Bronchial epithelial cell (primary cell): Measurements from ENCODE around the gene MCCC2. TPM values are rescaled to one million over a fixed set of nuclear protein-coding genes. Genes with fewer than 3 reads are reported as not detected.
A peak's percentile ranks its signal among the peaks of the same experiment; 100 is the strongest.

Experiments
- DNase-seq: peaks from one replicate; pipeline ENCODE4 v3.0.0-alpha.2; 2010; ENCODE audit warnings: low read depth
- FAIRE-seq: peaks from 2 replicates; lab custom pipeline; 2011; peaks lifted over from hg19 to GRCh38; lab: Jason Lieb, UNC
- H3K27me3 ChIP-seq: 2 replicates; pipeline ENCODE4 v1.5.1; 2011; ENCODE audit warnings: low read length; ENCODE audit not compliant: control insufficient read depth, insufficient read depth
- H3K36me3 ChIP-seq: 2 replicates; pipeline ENCODE4 v1.5.1; 2011; ENCODE audit warnings: low read length; ENCODE audit not compliant: control insufficient read depth, insufficient read depth
- H3K4me3 ChIP-seq: 2 replicates; pipeline ENCODE4 v1.5.1; 2011; ENCODE audit warnings: mild to moderate bottlenecking, low read depth, low read length, control low read depth
- CTCF ChIP-seq: IDR thresholded peaks from 2 replicates; pipeline ENCODE4 v1.5.1; 2011; ENCODE audit warnings: mild to moderate bottlenecking, moderate library complexity, low read length, control low read depth, inconsistent platforms; ENCODE audit not compliant: insufficient read depth, severe bottlenecking
- total RNA-seq: library from RNA; depleted of rRNA; stranded (reverse); fragments of >200 nt; gene quantifications from 2 replicates; pipeline ENCODE4 v1.2.1, GENCODE V29; 2014

Gene MCCC2
- total RNA-seq, 1 donor from 2014 or later: 21.3 TPM

- Histone ChIP-seq H3K27me3 (no peaks in the 10 kb centered on the region), H3K36me3 (no peaks in the 10 kb centered on the region), H3K4me3 (peak overlapping the region; percentile 66)
- no peak for DNase-seq
- no peak for FAIRE-seq
- TF ChIP-seq CTCF: no peak
Observed at GRCh38 chr5:71586052-71586940, 844 bp upstream of the MCCC2 start.

GRCh38 chr5:71587766-71588532 is 809 bp downstream of the MCCC2 start:
- Histone ChIP-seq H3K27me3 (no peaks in the 10 kb centered on the region), H3K36me3 (no peaks in the 10 kb centered on the region), H3K4me3 (peak overlapping the region; percentile 66)
- FAIRE-seq (no peak), DNase-seq (no peak)
- TF ChIP-seq CTCF: no peak

- no peaks in the 10 kb centered on the region for H3K27me3 ChIP-seq
- no peaks in the 10 kb centered on the region for H3K36me3 ChIP-seq
- DNase-seq: no peak
- TF ChIP-seq CTCF: no peak
- no peak for FAIRE-seq
- H3K4me3 ChIP-seq: no peak overlapping the region
Observed at GRCh38 chr5:71588533-71588885, 1.4 kb downstream of the MCCC2 start.

- DNase-seq (no peak), FAIRE-seq (no peak)
- no peak overlapping the region for H3K4me3 ChIP-seq
- no peak for TF ChIP-seq CTCF
- no peaks in the 10 kb centered on the region for H3K27me3 ChIP-seq
- H3K36me3 ChIP-seq: no peaks in the 10 kb centered on the region
Observed at GRCh38 chr5:71589903-71590302, 2.8 kb downstream of the MCCC2 start.

GRCh38 chr5:71591100-71591499 is 4.0 kb downstream of the MCCC2 start:
- TF ChIP-seq CTCF: no peak
- no peaks in the 10 kb centered on the region for H3K27me3 ChIP-seq
- peaks cover under 1% of the 10 kb centered on the region for H3K36me3 ChIP-seq
- DNase-seq (no peak), FAIRE-seq (no peak)
- H3K4me3 ChIP-seq: no peak overlapping the region
